HG03575 (cell line): ENCODE data around the gene STK38.
"Not testable (repeated sequence)": the region's sequence is repeated elsewhere in the genome, so short reads cannot be mapped to it uniquely, and the experiment has no call there.

Source experiments
- ATAC-seq: cut with Tn5 transposase; IDR thresholded peaks from one replicate; pipeline ENCODE4 v1.9.1; 2021; ENCODE audit not compliant: unreplicated experiment, insufficient number of reproducible peaks, low FRiP score; ENCODE audit errors: extremely low read depth

STK38 gene

GRCh38 chr6:36501686-36502085, 45.6 kb downstream of the STK38 start:
- no peak for ATAC-seq

DNA sequence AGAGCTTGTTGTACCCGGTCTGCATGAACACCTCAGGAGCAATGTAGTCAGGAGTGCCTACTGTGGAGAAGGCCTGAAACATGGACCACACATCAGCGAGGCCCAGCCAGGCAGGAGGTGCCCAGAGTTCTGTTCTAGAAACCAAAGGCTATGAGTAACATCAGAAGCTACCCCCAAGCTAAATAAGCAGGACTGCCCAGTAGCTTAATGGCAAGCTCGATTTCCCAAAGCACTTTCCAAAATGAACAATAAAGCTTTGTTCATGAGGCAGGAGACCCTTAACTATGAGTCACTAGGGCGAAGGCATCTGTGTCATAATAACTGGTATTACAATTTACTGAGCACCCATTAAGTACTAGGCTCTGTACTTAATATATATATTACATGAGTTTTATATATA, 47.4 kb downstream of the STK38 start:
- ATAC-seq: no peak

GRCh38 chr6:36495086-36495485, 52.2 kb downstream of the STK38 start:
- ATAC-seq: no peak

DNA sequence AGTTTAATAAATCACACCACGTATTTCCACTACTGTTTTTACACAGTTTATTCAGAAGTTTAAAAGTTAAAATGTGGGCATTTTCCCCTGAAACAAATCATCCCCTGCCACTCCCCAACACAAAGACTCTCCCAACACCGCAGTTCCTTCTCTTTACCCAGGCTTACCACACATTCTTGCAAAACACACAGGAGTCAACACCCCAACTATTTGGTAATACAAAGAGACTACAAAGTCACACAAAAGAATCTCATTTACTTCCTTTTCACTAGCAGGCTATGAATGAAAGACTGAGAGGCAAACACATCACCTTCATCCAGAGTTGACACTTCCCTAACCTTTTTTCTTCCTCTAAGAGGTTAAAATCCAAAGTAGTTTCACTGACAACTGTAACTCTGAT, 53.4 kb downstream of the STK38 start:
- no peak for ATAC-seq

DNA sequence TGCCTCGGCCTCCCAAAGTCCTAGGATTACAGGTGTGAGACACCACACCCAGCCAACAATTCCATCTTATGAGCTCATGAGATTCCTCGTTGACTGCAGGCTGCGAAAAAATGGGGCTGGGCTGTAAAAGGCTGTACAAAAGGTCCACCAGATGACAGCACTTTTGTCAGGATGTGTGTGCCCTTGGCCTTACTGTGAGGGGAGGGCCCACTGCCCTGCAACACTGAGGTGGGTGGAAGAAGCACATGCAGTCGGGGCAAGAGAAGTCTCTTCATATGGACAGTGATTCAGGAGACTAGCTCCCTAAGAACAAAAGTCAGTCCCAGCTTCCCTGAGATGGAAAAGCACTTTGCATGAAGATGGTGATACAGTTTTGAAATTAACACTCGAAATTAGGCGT, 54.0 kb downstream of the STK38 start:
- no peak for ATAC-seq

DNA sequence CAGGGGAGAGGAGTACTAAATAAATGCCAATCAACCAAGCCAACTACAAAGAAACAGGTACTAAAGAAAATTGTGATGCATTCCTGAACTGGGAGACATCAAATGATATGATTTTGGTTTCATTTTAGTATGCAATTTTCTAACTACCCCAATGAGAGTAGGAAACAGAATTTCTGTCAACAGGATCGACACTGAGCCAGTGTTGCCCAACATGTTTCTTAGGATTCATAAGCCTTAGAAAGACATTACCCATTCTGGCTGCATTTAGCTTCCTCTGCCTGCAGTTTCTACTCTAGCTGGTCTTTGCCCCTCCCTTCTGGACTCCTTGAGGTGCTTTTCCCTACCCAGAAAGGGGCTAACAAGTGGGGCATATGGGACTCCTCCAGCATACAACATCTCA, 54.7 kb downstream of the STK38 start:
- no peak for ATAC-seq

DNA sequence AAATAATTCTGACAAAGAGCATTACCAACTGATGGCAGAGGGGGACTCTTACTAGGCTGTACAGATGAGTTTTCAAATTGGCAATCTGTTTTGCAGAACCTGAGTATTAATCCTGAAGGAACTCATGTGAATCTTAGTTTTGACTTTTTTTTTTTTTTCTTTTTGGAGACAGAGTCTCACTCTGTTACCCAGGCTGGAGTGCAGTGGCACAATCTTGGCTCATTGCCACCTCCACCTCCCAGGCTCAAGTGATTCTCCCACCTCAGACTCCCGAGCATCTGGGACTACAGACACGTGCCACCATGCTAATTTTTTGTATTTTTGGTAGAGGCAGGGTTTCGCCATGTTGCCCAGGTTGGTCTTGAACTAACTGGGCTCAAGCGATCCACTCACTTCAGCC, 55.2 kb downstream of the STK38 start:
- no peak for ATAC-seq

- ATAC-seq: no peak
Observed at GRCh38 chr6:36491378-36491965, 55.8 kb downstream of the STK38 start.

GRCh38 chr6:36489426-36489825, 57.9 kb downstream of the STK38 start:
- no peak for ATAC-seq

GRCh38 chr6:36488221-36488620, 59.1 kb downstream of the STK38 start:
- no peak for ATAC-seq

DNA sequence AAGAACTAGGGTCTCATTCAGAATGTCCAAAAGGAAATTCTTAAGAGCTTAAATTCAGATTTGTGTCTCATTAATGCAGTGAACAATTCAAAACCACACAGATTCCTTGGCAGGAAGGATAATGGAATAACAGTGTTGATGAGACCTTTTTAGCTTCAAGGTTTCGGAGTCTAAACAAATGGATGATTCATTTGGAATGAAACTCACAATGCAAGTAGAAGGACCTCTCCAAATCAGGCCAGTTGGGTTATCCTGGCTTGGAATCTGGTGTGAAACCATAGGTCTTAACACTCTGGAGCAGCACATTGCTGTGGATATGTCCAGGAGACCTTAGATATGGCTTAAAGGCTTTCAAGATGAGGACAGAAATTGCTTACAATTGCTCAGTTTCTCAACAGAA, 59.6 kb downstream of the STK38 start:
- ATAC-seq: no peak

DNA sequence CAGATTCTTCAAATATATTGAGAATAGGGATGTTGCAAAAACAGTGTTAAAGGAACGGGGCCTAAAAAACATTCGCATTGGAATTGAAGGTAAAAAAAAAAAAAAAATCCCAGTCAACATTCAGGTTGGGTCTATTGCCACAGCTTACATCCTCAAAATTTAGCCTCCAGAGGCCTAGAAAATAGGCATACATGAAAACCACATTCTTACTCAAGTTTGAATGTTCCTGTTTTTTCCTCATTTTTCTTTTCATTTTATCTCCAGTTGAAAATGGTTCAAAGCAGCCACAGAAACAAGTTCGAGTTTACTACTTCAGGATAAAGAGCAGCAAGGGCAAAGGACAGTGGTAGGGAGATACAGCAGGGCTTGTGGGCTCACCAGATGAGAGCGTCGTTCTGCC, 62.5 kb downstream of the STK38 start:
- no peak for ATAC-seq

GRCh38 chr6:36483326-36483725, 64.0 kb downstream of the STK38 start:
- not testable (repeated sequence) for ATAC-seq

DNA sequence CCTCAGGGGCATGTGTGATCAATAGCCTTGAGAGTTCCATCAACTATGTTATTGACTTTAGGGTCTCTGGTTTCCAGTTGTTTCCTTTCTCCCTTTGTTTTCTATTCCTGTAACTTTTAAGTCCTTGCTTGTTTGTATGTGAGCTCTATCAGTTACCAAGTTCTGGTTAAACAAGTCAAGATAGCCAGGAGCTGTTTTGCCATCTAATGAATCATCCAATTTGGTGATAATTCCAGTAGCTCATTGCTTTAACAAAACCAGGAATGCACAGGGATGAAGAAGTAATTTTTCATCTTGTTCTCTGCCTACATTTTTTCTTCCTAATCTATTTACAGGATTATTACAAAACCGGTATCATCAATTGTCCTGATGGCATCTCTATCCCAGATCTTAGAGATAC, 68.0 kb downstream of the STK38 start:
- no peak for ATAC-seq

- ATAC-seq: no peak
Observed at GRCh38 chr6:36478051-36478526, 69.2 kb downstream of the STK38 start.

DNA sequence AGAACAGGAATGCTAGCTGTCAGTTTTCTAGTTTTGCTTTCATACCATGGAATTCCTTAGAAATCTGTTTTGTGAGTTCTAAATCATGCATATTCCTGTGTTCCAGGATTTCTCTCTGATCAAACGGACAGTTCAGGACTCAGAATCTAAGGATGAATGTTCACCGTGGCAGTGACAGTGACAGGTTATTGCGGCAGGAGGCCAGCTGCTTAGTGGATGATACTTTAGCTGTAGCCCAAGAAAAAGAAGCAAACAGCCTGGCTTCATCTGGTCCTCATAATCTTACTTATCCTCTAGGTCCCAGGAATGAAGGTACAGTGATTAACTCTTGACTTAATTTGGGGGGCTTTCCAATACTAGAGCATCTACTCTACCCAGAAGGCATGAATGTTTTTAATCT, 77.3 kb downstream of the STK38 start:
- no peak for ATAC-seq

- ATAC-seq: no peak
Observed at GRCh38 chr6:36469148-36469661, 78.1 kb downstream of the STK38 start.

GRCh38 chr6:36467625-36468024, 79.7 kb downstream of the STK38 start:
- no peak for ATAC-seq

DNA sequence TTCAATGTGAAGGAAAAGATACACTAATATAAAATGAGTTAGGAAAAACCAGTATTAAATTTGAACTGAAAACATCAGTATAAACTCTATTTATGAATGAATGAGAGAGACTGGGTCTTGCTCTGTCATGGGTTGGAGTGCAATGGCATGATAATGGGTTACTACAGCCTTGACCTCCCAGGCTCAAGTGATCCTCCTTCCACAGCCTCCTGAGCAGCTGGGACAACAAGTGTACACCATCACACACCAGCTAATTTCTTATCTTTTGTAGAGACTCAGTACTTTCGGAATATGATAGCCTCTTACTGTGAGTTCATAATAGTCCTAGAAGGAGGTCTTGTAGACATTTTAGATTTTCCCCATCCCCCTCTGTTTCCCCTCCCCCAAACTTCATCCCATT, 83.0 kb downstream of the STK38 start:
- no peak for ATAC-seq

DNA sequence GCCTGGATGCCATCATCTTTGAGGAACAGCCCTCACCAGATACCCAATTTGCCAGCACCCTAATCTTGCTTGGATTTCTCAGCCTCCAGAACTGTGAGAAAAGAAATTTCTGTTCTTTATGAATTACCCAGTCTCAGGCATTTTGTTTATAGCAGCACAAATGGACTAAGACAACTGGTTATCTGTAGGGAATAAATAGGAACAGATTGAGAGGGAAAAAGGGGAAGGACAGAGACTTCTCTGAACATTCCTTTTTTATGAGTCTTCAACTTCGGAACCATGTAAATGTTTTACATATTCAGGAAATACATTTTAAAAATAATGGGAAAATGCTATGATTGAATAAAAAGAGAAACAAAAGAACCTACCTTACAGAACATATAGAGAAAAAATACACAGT, 83.6 kb downstream of the STK38 start:
- no peak for ATAC-seq

DNA sequence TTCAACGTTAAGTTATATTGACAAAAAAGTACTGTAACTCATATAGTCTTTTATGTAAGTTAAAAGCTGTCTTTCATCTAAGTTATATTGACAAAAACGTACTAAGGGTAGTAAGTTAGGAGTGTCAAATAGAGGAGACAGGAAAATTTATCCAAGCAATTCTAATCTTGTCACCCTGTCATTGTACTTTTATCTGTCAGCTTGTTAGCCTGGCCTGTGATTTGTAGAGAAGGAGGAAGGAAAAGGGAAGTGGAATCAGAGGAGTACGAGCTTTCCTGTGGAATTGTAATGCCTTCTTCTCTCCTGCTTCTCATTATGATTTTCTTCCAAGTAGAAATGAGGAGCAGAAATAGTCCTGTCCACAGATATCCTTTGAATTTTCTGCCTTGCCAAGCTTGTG, 85.6 kb downstream of the STK38 start:
- no peak for ATAC-seq
